VCaP (cell line): ENCODE data around the gene CDRT15.

Experiments
- H3K27ac ChIP-seq: fragments of 450-650 bp; 2 replicates; pipeline ENCODE4 v1.5.1; 2017
- TF ChIP-seq, protein P1 (sequence below): fragments of 450-650 bp; conservative IDR thresholded peaks from 2 replicates; pipeline ENCODE4 v1.5.1; 2017; ENCODE audit warnings: mild to moderate bottlenecking, moderate library complexity

CDRT15 gene

DNA sequence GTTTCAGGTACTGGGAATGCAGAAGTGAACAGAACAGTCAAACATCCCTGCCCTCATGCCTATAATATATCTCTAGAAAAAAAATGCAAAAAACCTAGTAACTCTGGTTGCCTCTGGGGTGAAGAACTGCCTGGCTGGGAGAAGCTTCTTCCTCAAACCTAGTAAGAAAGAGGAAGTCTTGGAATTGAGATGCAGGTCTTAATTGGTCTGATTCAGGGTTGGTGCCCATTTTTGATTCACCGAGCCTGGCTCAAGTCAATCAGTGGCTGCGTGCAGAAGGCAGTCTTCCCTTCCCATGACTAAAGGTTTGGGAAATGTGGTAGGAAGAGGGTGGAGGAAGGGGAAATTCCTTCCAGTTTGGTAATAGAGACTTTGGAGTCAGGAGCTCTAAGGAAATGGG lies 22.4 kb downstream of the CDRT15 start:
- no peak overlapping the region for H3K27ac ChIP-seq
- TF ChIP-seq, protein P1, sequence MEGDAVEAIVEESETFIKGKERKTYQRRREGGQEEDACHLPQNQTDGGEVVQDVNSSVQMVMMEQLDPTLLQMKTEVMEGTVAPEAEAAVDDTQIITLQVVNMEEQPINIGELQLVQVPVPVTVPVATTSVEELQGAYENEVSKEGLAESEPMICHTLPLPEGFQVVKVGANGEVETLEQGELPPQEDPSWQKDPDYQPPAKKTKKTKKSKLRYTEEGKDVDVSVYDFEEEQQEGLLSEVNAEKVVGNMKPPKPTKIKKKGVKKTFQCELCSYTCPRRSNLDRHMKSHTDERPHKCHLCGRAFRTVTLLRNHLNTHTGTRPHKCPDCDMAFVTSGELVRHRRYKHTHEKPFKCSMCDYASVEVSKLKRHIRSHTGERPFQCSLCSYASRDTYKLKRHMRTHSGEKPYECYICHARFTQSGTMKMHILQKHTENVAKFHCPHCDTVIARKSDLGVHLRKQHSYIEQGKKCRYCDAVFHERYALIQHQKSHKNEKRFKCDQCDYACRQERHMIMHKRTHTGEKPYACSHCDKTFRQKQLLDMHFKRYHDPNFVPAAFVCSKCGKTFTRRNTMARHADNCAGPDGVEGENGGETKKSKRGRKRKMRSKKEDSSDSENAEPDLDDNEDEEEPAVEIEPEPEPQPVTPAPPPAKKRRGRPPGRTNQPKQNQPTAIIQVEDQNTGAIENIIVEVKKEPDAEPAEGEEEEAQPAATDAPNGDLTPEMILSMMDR = no peak

DNA sequence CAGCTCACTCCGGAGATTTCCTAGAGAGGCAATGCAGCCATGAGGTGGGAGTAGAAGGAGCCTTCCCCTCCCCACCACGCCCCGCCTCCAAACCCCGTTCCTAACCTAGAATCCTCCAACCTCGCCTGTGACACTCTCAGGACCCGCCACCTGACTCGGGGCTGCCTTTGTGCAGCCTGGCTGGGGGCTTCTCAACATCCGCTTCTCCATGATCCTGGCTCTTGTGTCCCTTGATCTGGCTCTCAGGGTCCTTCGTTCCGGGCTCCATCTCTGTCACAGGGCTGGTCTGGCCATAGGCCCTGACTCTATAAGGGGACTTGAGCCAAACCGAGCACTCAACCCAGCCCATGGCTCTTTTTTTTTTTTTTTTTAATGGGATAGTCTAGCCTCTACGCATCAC lies 24.3 kb downstream of the CDRT15 start:
- H3K27ac ChIP-seq = no peak overlapping the region
- TF ChIP-seq, protein P1 = no peak

DNA sequence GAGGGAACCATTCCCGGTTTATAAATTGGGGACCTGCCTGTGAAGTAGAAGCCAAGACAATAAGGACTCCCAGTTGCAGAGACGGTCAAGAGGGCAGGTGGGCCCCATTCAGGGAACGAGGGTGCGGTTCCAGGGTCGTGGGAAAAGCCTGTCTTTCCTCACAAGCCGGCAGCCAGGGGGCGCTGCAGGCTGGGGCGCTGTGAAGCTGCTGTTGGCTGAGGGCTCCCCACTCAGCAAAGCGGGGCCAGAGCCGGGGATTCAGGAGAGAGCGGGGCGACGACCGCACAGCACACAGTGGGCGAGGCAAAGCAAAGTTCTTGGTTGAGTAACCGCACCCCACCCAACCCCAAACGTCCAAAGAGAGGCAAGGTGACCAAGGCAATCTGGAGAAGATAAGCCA lies 24.9 kb downstream of the CDRT15 start:
- TF ChIP-seq, protein P1 = no peak
- H3K27ac ChIP-seq = no peak overlapping the region

DNA sequence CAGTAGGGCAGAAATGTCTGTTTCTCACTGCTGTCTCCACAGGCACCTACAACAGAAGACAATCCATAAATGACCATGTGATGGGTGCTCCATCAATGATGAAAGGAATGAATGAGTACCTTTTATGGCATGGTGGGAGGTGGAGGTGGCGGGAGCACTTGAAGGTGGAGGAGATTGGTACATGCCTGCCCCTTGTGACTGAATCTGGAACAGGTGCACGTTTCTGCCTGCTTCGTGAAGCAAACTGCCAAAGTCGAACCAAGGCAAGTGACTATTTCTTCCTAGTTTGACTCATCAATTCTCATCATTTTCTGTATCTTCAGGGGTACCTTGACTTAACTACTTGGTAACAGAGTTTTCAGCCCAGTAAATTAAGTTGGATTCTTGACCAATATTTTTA lies 25.4 kb downstream of the CDRT15 start:
- TF ChIP-seq, protein P1 = no peak
- no peak overlapping the region for H3K27ac ChIP-seq

DNA sequence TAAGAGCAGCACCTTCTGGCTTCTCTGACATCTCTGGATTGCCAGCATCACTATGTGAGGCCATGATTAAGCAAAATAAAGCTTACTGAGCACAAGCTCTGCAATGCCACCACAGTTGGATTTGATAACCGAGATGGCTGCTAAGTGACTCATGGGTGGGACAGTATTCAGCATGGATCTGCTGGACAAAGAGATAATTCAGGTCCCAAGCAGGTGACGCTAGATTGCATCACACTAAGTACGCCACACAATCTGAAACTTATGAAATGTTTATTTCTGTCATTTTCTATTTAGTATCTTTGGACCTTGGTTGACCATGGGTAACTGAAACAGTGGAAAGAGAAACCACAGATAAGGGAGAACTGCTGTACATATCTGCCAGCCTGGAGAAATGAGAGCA lies 27.4 kb downstream of the CDRT15 start:
- no peak overlapping the region for H3K27ac ChIP-seq
- TF ChIP-seq, protein P1 = no peak

DNA sequence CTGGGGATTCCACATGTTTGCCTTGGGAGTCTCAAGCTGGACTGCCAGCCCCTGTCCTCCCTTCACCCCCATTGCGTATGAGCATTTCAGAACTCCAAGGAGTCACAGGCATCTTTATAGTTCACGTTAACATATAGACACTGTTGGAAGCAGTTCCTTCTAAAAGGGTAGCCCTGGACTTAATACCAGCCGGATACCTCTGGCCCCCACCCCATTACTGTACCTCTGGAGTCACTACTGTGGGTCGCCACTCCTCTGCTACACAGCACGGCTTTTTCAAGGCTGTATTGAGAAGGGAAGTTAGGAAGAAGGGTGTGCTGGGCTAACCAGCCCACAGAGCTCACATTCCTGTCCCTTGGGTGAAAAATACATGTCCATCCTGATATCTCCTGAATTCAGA lies 28.9 kb downstream of the CDRT15 start:
- TF ChIP-seq, protein P1 = no peak

DNA sequence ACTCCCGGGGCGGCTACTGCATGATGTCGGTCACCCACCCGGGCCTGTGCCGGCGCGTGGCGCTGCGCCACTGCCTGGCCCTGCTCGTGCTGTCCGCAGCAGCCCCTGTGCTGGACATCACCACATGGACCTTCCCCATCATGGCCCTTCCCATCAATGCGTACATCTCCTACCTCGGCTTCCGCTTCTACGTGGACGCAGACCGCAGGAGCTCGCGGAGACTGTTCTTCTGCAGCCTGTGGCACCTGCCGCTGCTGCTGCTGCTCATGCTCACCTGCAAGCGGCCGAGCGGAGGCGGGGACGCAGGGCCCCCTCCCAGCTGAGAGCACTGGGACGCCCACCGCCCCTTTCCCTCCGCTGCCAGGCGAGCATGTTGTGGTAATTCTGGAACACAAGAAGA lies 29.8 kb downstream of the CDRT15 start:
- H3K27ac ChIP-seq = peak overlapping the region; percentile 62; the same call in 1 of the 2 replicates
- TF ChIP-seq, protein P1 = no peak

More for the DNA sequence above, 28.9 kb downstream of the CDRT15 start:
- H3K27ac ChIP-seq = no peak overlapping the region
